ENCODE measurements around the gene CDH19.

The CDH19 gene

DNA sequence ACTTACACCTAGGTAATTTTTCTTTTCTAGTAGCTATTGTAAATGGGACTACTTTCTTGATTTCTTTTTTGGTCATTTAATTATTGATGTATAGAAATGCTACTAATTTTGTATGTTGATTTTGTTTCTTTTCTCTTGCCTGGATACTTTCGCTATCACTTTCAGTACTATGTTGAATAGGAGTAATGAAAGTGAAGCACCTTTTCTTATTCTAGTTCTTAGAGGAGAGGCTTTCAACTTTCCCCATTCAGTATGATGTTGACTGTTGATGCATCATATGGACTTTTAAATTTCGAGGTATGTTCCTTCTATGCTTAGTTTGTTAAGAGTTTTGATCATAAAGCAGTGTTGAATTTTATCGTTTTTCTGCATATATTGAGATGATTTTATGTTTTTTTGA, 142.5 kb downstream of the CDH19 start:
- DNase-seq (ENCODE audit: low read depth in 2 of 2) = no peak

DNA sequence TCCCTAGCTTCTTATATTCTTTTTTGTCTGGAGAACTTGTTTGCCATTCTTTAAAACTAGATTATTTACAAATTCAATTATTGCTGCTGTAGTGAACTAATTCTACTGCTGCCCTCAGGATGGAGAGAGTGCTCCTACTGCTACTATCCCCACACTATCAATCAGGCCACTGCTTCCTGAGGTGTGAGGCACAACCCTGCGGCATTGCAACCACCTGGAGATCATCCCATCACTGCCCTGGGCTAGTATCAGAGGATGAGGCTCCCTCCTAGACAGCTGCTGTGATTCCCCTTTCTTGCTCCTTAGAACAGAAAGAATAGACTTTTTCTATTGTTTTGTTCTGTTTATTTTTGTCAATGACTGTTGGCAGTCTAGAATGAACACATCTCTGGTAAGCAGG, 146.6 kb downstream of the CDH19 start:
- no peak for DNase-seq (ENCODE audit: low read depth in 2 of 2)

All from stimulated activated CD4-positive, alpha-beta T cell treated with anti-CD3 and anti-CD28 coated beads, Interleukin-15, amount 100 ng/mL, for 48 hours (primary cell).